ENCODE data around the gene ZDHHC13.

GRCh38 chr11:19209617-19210370 lies 92.8 kb downstream of the ZDHHC13 start:
- TF ChIP-seq CTCF (conservative IDR thresholded peaks at IDR 0.05): no peak
- no peak for TF ChIP-seq EZH2 (IDR thresholded peaks at IDR 0.05; ENCODE audit: low read depth)

All from PC-9 (cell line).